ENCODE measurements around the gene OGFR.

The OGFR gene

DNA sequence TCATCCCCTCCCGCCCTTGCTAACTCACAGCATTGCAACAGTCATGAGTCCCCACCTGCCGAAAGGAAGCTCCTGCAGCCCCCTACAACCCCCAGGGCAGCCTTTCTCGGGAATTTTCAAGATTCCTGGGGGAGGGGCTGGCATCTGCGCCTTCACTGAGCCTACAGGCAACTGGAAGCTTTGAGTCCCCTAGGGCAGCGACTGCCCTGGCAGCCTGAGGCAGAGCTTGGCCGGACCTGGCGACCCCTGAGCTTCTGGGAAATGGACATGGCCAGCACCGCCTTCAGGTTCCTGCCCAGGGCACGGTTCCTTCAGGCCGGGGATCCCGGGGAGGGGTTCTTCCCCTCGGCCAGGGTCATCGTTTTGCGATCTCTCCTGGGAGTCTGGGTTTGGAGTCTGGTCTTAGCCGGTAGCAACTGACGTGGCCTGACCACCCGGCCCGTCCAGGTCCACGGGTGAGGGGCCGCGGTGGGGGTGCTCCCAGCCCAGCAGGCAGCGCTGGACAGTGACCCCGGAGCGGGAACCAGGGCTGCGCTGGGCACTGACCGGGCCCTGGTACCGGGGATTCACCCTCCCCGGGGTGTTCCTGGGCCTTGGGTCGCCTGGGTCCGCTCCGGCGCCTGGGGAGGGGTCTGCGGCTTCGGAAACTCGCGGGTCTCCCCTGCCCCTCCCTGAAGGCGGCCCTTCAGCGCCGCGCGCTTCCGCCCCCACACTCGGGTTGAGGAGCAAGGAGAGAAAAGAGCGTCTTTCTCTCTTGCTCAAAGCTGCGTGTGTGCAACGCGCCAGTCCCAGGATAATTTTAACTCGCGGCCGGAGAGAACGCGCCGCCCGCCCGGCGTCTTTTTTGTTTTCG, 11.6 kb downstream of the OGFR start:
- no peak for FAIRE-seq
- no peak for DNase-seq (ENCODE audit: insufficient read length, low spot score)
- TF ChIP-seq PAX5 (IDR thresholded peaks at IDR 0.05; ENCODE audit: insufficient read depth, low read length, severe bottlenecking) (no peak), POU2F2 (IDR thresholded peaks at IDR 0.05; ENCODE audit: low read depth, low read length) (no peak), POLR2A (IDR thresholded peaks at IDR 0.05; ENCODE audit: low read depth, low read length) (no peak), POLR2AphosphoS5 (IDR thresholded peaks at IDR 0.05; ENCODE audit: low read depth, low read length) (no peak), TAF1 (IDR thresholded peaks at IDR 0.05; ENCODE audit: low read depth, low read length) (no peak), SPI1 (IDR thresholded peaks at IDR 0.05; ENCODE audit: low read depth, low read length) (no peak)

DNA sequence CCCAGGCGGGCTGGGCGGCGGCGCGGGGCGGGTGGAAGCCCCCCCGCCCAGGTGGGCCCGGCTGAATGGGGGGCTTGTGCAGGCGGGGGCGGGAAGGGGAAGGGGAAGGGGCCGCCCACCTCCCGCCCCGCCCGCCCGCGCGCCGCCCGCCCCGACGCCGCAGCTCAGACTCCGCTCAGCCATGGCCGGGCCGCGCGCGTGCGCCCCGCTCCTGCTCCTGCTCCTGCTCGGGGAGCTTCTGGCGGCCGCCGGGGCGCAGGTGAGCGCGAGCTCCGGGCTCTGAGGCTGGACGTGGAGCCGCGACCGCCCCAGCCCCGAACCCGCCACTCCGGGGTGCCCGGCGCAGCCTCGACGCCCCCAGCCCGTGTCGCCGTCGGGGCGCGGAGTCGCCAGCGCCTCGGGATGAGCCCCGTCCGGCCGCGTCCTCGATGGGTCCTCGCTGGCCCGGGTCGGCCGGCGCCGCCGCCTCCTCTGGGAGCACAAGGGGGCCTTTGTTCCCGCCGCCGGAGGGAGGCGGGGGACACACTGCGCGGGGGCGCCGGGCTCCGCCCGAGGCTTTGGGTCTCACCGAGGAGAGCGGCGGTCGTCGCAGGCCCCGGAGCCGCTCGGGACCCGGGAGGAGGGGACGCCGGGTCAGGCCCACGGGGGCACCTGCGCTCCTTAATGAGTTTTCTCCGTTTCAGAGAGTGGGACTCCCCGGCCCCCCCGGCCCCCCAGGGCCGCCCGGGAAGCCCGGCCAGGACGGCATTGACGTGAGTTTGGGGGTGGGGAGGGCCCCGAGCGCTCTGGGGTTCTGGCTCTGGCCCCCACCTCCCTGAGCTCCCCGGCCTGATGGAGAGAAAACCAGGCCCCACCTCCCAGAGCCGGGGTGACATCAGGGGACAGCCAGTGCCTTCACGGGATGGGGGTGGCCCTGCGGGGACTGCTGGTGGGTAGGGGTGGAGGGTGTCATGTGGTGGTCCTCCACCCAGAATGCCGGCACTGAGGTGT, 12.5 kb downstream of the OGFR start, which contains the start of gene COL9A3:
COL9A3 (plus strand) TSS at position 167 of the 990 bp plus-strand sequence; CDS start at position 182, 15 bp downstream.
- TF ChIP-seq POLR2AphosphoS5 (IDR thresholded peaks at IDR 0.05; ENCODE audit: low read depth, low read length) (no peak), POLR2A (IDR thresholded peaks at IDR 0.05; ENCODE audit: low read depth, low read length) (no peak), SPI1 (IDR thresholded peaks at IDR 0.05; ENCODE audit: low read depth, low read length) (no peak), PAX5 (IDR thresholded peaks at IDR 0.05; ENCODE audit: insufficient read depth, low read length, severe bottlenecking) (no peak), POU2F2 (IDR thresholded peaks at IDR 0.05; ENCODE audit: low read depth, low read length) (no peak), TAF1 (IDR thresholded peaks at IDR 0.05; ENCODE audit: low read depth, low read length) (no peak)
- DNase-seq (ENCODE audit: insufficient read length, low spot score) (no peak), FAIRE-seq (no peak)

DNA sequence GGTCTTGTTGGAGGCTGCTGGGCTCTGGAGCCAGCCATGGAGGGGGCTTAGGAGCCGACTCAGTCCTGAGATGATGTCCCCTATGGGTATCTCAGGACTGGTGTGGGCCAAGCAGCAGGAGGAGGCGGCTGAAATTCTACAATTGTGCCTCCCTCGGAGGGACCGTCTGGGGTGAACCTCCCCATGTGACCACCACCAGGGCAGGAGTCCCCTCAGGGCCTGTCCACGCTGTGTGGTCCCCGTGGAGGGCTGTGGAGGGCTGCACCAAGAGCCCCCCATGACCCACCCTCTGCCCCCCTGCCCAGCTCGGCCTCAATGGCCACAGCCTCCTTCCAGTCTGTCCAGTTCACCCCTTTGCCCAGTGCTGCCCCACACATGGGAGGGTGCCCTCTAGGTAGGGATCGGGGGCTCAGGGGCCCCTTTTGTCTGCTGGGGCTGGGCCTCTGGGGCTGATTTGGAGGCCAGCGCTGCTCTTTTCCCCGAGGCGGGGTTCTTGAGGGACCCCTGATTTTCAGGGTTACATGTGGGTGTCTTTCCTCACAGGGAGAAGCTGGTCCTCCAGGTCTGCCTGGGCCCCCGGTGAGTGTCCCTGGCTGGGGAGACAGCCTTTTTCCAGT, 13.4 kb downstream of the OGFR start:
- FAIRE-seq, result no peak
- no peak for TF ChIP-seq POLR2A (IDR thresholded peaks at IDR 0.05; ENCODE audit: low read depth, low read length)
- no peak for TF ChIP-seq TAF1 (IDR thresholded peaks at IDR 0.05; ENCODE audit: low read depth, low read length)
- TF ChIP-seq POLR2AphosphoS5 (IDR thresholded peaks at IDR 0.05; ENCODE audit: low read depth, low read length), result no peak
- no peak for TF ChIP-seq PAX5 (IDR thresholded peaks at IDR 0.05; ENCODE audit: insufficient read depth, low read length, severe bottlenecking)
- TF ChIP-seq POU2F2 (IDR thresholded peaks at IDR 0.05; ENCODE audit: low read depth, low read length), result no peak
- TF ChIP-seq SPI1 (IDR thresholded peaks at IDR 0.05; ENCODE audit: low read depth, low read length), result no peak
- DNase-seq (ENCODE audit: insufficient read length, low spot score), result no peak

DNA sequence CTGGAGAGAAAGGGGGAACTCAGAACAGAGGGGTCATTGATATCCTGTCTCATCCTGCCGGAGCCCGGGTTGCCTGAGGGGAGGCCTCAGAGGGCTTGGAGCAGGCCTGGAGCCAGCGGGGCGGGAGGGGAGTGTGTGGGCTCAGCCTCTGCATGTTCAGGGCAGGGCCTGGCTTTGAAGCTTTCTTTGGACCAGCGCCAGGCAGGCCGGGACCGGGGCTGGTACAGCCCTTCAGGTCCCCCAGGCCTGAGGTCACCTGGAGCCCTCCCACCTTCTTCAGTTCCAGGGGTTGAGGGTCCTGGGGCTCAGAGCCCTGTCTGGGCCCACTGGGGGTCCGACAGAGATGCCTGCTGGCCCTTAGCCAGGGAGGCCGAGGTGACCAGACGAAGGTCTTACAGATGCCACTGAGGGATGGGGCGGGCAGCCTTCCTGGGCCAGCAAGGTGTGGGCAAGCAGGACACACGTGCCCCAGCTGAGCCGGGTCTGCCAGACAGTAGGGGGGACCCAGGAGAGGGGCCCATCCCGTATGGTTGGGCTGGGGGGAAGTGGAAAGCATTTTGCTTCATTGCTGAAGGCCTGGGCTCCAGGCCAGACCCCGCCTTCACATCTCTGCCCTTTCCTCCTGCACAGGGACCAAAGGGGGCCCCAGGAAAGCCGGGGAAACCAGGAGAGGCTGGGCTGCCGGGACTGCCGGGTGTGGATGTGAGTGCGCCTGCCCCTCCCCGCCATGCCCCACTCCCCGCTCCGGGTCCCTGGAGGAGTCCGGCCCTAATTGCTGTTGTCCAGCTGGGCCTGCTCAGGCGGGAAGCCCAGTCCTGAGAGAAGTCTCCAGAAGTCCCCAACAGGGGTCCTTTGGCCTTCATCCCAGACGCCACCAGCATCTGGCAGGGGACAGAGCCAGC, 14.2 kb downstream of the OGFR start:
- DNase-seq (ENCODE audit: insufficient read length, low spot score) (no peak), FAIRE-seq (no peak)

DNA sequence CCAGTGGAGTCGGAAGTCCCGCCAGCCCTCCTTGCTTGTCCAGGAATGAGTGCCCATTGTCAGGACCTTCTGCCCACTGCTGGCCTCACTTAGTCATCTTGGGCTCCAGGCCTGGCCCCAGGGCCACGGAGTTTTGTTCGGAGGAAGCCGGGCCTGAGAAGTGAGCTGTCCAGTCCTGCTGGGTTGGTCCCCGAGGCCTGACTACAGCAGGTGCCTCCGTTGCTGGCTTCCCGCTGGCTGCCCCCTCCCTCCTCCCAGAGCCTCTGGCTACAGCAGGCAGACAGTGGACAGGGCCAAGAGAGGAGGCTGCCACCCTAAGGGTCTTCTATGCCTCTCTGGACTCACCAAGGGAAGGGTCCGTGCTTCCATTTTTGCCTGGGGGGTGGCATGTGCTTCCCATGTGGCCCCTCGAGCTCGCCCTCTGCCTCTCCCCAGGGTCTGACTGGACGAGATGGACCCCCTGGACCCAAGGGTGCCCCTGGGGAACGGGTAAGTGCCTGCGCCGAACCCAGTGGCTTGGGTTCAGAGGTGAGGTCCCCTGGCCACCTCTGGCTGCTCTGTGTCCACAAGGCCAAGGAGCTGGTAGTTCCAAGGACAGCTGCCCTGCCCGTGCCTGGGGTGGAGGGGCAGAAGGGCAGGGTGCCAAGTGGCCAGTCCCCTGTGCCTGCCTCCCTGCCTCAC, 15.0 kb downstream of the OGFR start:
- TF ChIP-seq POLR2A (IDR thresholded peaks at IDR 0.05; ENCODE audit: low read depth, low read length) (no peak), POLR2AphosphoS5 (IDR thresholded peaks at IDR 0.05; ENCODE audit: low read depth, low read length) (no peak), POU2F2 (IDR thresholded peaks at IDR 0.05; ENCODE audit: low read depth, low read length) (no peak), TAF1 (IDR thresholded peaks at IDR 0.05; ENCODE audit: low read depth, low read length) (no peak), SPI1 (IDR thresholded peaks at IDR 0.05; ENCODE audit: low read depth, low read length) (no peak)
- FAIRE-seq (no peak), DNase-seq (ENCODE audit: insufficient read length, low spot score) (no peak)

More for the DNA sequence above, 14.2 kb downstream of the OGFR start:
- TF ChIP-seq PAX5 (IDR thresholded peaks at IDR 0.05; ENCODE audit: insufficient read depth, low read length, severe bottlenecking), result no peak
- no peak for TF ChIP-seq POU2F2 (IDR thresholded peaks at IDR 0.05; ENCODE audit: low read depth, low read length)

DNA sequence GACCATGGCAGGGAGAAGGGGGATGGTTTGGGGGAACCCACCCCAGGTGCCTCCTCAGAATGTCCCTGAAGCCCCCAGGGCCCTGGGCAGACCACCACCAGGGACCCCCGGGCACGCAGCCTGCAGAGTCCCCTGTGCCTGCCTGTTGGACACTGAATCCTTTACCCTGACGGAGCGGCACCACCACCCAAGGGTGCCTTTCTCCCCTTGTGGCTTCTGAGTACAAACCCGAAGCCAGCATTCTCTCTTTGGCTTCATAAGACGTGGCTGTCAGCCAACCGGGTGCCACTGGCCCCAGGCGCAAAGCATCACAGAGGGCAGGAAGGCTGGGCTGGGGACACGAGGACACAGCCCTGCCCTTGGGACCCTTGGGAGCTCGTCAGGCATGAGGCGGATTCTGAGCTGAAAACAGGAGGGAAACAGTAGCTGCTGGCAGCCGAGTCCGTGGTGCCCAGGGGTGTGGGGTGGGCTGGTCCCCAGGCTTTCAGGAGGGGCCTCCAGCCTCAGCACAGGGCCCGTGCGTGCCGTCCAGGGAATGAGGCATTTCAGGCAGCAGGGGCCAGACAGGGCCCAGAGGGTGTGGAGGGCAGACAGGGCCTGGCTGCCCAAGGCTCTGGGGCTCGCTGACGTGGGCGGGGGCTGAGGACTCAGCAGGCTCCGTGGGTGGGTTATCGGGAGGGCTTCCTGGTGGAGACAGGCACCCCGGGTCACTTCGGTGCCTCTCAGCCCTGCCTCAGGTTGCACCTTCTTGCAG, 15.8 kb downstream of the OGFR start:
- TF ChIP-seq POLR2A (IDR thresholded peaks at IDR 0.05; ENCODE audit: low read depth, low read length) (no peak), TAF1 (IDR thresholded peaks at IDR 0.05; ENCODE audit: low read depth, low read length) (no peak)
- DNase-seq (ENCODE audit: insufficient read length, low spot score), result no peak
- no peak for FAIRE-seq

DNA sequence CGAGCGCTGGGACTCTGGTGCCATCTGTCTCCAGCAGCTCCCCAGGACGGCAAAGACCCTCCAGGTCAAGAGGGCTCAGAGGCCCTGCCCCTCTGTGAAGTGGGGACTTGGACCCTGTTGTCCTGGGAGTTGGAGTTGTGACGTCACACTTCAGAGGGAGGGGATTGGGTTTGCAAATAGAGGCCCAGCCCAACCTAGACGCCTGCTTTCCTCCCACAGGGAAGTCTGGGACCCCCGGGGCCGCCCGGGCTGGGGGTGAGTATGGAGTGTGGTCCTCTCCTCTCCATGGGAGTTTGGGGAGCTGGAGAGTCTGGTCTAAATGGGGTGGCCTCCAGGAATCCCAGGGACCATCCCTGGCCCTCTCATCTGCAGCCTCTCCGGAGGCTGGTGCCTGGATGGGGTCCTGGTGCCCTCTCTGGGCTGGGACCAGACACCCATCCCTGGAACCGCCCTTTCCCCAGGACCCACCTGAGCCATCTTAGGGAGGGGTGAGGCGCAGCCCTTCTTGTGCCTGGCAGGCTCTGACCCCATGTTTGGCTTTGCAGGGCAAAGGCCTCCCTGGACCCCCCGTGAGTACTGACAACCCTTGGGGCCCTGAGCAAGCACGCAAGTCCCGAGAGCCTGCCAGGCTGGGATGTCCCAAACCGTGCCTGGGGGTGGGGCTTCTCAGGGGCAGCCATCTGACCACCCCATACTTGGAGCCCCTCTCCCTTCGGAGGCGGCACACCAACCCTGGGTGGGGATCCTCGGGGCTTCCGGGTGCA, 16.5 kb downstream of the OGFR start:
- TF ChIP-seq POLR2A (IDR thresholded peaks at IDR 0.05; ENCODE audit: low read depth, low read length) (no peak), PAX5 (IDR thresholded peaks at IDR 0.05; ENCODE audit: insufficient read depth, low read length, severe bottlenecking) (no peak), TAF1 (IDR thresholded peaks at IDR 0.05; ENCODE audit: low read depth, low read length) (no peak), SPI1 (IDR thresholded peaks at IDR 0.05; ENCODE audit: low read depth, low read length) (no peak), POU2F2 (IDR thresholded peaks at IDR 0.05; ENCODE audit: low read depth, low read length) (no peak), POLR2AphosphoS5 (IDR thresholded peaks at IDR 0.05; ENCODE audit: low read depth, low read length) (no peak)
- no peak for DNase-seq (ENCODE audit: insufficient read length, low spot score)
- no peak for FAIRE-seq
